HG03064 (cell line): ENCODE results near the gene N4BP3.

Experiments used
- ATAC-seq: cut with Tn5 transposase; IDR thresholded peaks from one replicate; pipeline ENCODE4 v1.9.1; 2021; ENCODE audit warnings: low read depth; ENCODE audit not compliant: unreplicated experiment

Gene N4BP3

DNA sequence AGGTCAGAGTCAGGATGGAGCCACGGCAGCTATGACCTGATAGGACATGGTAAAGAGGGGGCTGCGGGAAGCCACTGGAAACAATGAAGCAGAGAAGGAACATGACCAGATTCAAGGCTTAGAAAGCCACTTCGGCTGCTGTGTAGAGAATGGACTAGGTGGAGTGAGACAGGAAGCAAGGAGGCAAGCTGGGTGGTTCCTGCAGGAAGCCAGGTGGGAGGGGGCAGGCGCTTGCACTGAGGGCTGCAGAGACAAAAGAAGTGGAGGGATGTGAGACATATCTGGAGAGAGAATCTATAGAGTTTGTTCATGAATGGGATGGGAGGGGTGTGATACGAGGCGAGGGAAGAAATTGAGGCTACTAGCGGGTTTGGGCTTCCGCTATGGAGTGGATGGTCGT is 19.0 kb upstream of the N4BP3 start:
- ATAC-seq, result no peak

DNA sequence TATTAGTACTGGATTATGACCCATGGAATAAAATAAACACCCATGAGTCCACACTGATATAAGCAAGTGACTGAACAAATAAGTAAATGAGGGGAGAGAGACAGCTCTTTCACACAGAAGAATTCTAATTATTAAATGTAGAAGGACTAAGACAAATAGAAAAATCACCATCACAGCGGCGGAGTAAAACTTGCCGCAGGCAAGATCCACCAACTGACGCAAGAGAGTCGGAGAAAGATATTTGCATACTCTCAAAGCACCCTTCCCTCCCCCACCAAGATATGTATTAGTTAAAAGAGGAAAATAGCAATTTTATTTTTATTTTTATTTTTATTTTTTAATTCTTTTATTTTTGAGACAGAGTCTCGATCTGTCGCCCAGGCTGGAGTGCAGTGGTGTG is 14.6 kb upstream of the N4BP3 start:
- no peak for ATAC-seq

DNA sequence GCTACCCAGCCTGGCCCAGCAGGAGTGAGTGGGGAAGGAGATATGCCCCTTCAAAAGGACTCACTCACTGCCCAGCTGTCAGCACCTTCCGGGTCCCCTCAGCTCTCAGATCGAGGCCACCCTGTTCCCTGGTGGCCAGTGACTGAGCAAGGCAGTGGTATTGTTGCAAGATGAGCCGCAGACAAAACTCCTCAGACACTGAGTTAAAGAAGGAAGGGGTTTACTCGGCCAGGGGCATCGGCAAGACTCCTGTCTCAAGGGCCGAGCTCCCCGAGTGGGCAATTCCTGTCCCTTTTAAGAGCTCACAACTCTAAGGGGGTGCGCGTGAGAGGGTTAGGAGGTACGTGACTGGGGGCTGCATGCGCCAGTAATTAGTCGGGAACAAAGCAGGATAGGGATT is 9.7 kb upstream of the N4BP3 start:
- ATAC-seq, result no peak

DNA sequence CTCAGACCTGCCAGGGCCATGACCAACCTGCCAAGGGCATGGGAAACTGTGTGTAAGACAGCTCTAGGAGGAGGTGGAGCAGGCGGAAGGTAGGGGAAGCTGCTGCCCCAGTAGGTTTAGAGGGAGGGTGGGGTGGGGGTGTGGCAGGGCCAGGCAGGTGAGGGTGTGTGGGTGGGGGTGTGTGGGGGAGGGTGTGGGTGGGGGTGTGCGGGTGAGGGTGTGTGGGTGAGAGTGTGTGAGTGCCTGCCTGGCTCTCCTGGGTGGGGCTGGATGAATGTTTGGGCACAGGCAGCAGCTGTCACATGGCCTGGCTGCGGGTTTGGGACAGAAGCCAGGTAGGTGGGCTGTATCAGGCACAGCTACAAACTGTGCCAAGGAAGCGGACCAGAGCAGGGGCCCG is 8.8 kb upstream of the N4BP3 start:
- no peak for ATAC-seq

DNA sequence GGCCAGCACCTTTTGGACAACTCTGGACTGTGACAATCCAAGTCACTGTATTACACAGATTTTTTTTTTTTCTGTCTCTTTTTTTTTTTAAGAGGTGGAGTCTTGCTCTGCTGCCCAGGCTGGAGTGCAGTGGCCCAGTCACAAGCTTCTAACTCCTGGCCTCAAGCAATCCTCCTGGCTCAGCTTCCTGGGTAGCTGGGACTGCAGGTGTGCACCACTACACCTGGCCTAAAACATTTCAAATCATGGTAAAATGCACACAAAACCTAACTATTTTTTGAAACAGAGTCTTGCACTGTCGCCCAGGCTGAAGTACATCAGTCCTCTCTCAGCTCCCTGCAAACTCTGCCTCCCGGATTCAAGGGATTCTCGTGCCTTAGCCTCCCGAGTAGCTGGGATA is 7.2 kb upstream of the N4BP3 start:
- ATAC-seq, result no peak

DNA sequence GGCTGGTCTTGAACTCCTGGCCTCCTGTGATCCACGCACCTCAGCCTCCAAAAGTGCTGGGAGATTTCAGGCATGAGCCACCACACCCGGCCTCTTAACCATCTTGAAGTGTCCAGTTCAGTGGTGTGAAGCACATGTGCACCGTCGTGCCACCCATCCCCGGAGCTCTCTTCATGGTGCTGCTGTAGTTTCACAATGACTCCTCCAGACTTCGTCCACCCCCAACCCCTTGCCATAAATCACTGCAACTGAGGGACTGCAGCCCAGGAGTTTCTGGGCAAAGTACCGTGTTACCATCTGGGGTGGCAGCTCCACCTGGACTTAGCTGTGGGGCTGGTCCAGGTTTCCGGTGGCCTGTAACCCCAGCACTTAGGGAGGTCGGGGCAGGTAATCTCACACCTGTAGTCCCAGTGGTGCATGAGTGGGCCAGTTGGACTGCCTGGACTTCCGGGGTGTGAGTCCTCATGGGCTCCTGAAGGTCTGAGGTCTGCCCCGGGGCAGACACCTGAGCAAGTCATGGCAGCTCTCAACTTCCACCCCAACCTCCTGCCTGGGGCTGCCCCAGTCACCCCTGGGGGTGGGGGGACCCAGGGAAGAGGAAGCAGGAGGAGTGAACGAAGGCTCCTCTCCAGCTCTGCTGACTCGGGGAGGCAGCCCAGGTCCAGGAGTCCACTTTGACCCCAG is 6.6 kb upstream of the N4BP3 start:
- ATAC-seq, result peak; percentile 64

DNA sequence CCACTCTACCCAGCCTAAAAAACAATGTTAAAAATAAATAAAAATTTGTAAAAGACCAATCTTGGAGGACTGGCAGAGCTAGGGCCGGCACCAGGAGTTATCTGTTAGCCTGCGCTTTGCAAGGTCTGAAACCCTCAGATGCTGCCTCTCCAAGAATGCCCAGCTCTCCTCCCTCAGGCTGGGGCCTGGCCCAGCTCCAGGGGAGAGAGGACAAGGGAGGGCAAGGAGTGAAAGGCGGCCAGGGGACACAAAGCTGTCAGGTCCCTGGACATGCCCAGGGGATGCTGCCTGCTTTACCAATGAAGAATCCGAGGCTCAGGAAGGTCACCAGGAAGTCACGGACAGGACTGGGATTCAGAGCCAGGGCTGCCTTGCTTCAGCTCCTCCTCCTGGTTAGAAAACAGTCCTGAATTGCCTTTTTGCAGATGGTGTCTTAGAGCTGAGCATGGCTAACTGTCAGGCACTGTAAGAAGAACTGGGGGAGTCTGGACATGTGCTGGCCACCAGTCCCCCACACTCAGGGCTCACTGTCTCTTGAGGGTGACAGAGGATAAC is 5.5 kb upstream of the N4BP3 start:
- ATAC-seq, result no peak

DNA sequence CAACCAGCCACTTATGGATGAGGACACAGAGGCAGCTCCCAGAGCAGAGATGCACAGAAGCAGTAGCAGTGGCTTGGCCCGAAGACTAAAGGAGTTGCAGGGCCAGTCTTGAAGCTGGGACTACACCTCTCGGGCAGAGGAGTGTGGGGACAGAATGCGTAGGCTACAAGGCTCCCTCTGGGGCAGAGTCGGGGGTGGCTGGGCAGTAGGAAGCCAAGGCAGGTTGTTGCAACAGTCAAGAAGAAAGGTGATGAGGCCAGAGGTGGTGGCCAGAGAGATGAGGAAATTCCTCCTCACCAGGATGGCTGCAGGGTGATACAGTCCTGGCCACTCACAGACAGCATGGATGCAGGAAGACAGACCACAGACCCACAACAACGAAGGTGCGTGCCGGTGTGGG is 4.9 kb upstream of the N4BP3 start:
- no peak for ATAC-seq

DNA sequence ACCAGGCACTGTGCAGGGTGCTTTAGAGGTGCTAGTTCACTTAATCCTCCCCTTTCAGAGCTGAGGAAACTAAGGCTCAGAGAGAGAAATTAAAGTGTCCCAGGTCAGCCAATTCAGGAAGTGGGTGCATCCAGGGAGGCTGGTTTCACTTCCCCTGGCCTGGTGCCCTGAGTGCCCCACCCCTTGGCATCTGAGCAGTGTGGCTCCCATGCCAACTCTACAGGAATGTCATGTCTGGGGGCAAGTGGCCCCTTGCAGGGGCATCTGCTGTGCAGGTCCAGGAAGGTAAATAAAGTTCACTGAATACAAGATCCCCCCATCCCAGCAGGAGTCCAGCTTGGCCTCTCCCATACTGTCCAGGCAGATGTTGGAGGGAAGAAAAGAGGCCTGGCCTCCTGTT is 4.4 kb upstream of the N4BP3 start:
- no peak for ATAC-seq

DNA sequence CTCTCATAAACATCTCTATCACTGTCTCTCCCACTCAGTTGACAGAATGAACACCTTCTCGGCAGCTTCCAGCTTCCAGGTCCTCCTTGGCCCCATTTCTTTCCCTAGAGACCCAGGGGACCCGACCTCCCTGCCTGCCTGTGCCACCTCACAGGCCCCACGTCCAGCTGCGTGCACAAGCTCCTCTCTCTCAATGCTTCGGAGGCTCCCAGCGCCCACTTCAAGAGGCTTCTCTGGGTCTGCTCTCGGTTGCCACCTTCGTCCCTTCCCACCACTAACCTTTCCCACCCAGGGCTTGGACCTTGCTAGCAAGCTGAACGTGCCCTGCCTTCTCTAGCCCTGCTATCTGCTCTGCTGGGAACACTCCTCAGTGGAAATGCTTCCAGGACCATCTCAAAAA is 2.8 kb upstream of the N4BP3 start:
- ATAC-seq, result no peak

DNA sequence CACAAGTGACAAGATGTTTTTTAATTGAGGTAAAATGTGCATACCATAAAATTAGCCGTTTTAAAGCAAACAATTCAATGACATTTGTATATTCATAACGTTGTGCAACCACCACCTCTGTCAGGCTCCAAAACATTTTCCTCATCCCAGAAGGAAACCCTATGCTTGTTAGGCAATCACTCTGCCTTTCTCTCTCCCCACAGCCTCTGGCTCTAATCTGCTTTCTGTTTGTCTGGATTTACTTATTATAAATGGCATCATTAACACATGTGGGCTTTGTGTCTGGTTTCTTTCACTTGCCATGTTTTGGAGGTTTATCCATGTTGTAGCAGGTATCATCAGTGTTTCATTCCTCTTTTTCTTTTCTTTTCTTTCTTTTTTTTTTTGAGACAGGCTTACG is 1.4 kb upstream of the N4BP3 start:
- ATAC-seq, result no peak

DNA sequence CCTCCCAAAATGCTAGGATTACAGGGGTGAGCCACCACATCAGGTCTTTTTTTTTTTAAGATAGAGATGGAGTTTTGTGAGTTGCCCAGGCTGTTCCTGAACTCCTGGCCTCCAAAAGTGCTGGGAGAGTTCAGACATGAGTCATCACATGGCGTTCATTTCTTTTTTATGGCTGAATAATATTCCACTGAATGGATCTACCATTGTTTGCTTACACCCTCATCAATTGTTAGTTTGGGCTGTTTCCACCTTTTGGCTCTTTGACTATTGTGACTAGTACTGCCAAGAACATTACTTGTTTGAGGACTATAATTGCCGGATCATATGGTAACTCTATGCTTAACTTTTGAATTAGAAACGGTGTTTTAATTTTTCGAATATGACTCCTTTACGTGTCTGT is 787 bp upstream of the N4BP3 start:
- no peak for ATAC-seq

DNA sequence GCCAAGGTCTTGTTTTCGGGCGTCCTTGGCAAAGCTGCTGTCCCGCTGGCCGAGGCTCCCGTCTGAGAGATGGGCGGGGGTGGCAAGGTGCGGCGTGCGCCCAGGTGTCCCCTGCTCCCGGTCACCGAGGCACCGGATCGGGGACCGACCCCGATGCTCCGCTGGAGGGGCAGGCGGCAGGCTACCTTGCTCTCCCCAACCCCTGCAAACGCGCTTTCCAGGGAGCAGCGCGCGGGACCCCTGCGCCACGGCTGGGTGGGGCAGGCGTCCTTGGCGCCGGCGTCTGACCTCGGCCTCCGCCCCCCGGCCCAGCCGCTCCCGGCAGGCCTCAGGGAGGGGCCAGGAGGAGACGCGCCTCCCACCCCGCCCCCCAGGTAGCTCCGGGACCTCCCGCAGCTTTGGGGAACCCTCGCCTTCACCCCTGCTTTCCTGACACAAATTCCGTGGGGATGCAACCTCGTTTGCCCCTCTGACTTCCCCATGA is 551 bp downstream of the N4BP3 start:
- peak; percentile 5 for ATAC-seq

DNA sequence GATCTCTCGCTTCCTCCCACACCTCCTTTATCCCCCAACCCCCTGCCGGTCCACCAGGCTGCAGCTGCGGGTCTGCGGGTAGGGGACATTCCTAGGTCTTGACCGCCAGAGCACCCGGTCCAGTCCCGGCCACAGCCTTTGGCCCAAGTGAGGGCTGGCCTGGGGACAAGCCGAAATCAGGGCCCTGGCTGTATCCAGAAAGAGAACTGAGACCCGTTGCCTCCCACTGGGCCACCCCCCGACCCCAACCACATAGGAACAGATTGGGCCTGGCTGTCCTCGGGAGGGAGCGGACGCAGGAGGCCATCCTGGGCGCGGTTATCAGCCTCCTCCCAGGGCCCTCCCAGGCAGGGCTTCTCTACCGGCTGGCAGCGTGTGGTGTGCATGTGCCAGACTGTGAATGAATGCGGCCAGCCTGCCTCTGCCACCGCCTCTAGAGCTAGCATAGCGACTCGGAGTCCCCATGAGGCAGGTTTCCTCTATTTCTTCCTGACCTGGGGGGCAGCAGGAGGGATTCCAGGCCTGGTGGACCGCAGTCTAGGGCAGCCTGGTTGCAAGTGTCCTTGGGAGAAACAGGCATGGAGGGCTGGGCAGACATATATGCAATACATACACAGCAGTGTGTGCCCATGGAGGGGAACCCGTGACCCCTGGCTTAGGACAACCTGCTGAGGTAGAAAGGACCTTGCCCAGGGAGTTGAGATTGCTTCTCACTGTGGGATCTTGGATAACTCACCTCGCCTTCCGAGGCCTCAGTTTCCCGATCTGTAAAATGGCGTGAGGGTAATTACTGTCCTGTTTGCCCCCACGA is 1.2 kb downstream of the N4BP3 start:
- ATAC-seq, result no peak

DNA sequence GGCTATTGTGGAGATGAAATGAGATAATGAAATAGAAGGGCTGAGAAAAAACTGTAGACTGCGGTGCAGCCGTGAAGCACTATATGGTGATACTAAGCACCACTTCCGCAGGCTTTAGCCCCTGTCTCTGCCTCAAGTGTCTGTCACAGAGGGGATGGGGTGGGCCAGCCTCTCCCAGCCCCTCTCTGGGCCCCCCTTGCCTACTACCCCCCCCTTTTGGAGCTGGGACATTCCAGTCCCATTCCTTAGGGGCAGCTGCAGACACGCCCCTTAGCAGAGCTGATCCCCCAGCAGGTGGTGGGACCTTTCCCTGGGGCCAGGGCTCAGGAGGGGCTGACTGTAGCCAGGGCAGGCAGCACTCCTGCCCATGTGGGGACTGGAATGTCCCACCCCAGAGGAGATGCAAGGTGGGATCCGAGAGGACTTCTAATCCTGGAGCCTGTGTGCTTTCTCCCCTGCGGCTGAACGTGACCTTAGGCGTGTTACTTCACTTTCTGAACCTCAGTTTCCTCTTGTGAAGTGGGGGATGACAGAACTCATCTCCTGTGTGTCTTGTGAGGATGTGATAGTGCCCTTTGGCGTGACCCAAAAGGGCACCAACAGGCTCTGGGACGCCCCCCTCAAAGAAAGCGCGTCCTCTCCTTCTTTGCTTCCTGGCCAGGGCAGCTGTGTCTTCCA is 1.9 kb downstream of the N4BP3 start:
- no peak for ATAC-seq

DNA sequence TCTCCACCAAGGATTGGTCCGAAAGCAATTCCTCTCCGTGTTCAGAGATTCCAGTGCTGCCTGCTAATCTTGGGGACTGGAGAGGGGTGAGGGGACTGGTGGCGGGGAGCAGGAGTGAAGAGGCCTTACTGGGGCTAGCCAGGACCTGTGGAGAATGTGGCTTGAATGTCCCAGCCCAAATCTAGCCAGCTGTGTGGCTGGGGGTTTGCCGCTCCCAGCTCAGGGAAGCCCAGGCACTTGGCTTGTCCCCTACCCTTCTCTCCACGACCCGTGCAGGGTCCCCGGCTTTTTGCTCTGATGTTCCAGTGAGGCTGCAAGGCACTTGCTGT is 2.4 kb downstream of the N4BP3 start:
- ATAC-seq, result no peak

DNA sequence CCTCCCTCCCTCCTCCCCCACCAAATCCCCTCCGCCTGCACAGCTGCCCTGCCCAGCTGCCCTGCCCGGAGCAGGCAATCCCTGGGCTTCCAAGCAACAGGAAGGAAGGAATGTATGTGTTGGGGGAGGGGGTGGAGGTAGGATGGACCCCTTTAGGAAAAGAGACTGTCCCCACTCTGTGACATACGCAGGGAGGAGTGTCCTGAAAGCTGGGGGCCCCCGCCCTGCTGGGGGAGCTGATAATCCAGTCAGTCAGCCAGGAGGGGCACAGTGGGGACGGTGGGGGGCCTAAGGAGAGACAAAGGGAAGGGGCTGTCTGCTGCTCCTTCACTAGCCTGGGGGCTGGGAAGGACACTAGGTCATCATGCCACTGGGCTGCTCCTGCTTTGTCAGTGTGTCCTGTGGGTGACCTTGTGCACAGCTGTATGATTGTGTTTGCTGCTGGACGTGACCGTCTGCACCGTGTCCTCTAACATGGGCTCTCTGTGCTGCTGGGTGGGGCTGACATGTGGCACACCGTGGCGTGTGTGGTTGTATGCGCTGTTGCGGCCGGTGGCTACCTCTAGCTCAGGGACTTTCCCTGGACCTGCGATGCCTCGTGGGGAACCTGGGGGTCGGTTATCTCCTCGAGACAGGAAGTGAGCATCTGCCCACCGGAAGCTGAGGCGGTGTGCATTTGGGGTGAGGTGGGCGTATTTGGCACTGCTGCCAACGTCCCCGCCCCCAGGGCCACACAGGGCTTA is 3.0 kb downstream of the N4BP3 start:
- no peak for ATAC-seq

DNA sequence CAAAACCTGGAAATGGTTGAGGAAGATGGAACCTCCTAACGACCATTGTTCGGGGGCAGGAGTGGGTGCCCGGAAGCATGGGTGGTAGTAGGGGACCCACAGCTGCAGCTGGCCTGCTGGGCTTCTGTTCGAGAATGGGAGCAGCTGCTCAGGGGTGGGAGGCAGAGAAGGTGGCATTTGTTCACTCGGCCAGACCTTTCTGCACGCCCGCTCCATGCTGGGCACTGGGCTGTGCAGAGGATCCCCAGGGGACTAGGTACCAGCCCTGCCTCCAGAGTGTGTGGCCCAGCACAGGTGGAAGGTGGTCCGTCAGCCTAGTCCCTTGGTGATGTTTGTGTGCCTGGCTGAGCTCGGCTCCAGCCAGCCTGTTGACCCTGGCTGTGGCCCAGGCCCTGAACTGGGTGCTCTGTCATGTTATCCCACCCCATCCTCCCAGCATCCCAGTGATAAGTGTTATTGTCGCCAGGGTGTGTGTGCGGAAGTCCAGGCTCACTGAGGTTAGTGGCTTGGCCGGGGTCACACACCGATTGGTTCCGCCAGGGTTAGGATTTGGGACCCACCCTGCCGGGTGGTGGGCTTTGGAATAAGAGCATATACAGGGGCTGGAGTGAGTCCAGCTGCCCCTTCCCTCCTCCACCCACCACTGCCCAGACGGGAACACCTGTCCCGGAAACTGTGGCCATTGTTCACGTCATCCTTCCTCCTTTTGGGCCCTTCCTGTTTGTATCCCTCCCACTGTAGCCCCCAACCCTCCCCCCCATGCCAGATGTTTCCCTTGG is 4.8 kb downstream of the N4BP3 start:
- ATAC-seq, result no peak

DNA sequence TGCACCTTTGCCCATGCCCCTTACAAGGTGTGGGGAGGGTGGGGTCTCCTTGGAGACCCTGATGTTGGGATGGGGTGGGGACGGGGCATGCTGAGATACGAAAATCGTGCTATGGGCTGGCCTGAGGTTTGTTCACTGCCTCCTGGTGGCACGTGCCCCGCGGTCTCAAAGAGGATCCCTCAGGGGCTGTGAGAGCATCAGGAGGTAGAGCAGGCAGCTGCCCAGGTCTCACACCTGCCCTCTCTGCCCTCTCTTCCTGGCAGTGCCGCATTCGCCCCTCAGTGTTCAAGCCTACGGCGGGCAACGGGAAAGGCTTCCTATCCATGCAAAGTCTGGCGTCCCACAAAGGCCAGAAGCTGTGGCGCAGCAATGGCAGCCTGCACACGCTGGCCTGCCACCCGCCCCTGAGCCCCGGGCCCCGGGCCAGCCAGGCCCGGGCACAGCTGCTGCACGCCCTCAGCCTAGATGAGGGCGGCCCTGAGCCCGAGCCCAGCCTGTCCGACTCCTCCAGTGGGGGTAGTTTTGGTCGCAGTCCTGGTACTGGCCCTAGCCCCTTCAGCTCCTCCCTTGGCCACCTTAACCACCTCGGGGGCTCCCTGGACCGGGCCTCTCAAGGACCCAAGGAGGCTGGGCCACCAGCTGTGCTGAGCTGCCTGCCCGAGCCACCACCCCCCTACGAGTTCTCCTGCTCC is 6.7 kb downstream of the N4BP3 start:
- no peak for ATAC-seq
